Chondrocyte (in vitro differentiated cells): ENCODE data around the gene TULP3. TPM values are rescaled to one million over a fixed set of nuclear protein-coding genes. Genes with fewer than 3 reads are reported as not detected.

ENCODE experiments used
- DNase-seq: peaks from one replicate; pipeline ENCODE4 v3.0.0; 2021; ENCODE audit warnings: mixed read lengths, low spot score
- H3K27ac Mint-ChIP-seq: one replicate; pipeline ENCODE4 v1.8.0; 2021; ENCODE audit warnings: mild to moderate bottlenecking, moderate library complexity, mixed read lengths; ENCODE audit not compliant: unreplicated experiment
- H3K27me3 Mint-ChIP-seq: 2 replicates; pipeline ENCODE4 v1.8.0; 2021; ENCODE audit warnings: low read depth, mixed read lengths
- H3K36me3 Mint-ChIP-seq: 2 replicates; pipeline ENCODE4 v1.8.0; 2021; ENCODE audit warnings: low read depth, mixed read lengths
- H3K4me1 Mint-ChIP-seq: 2 replicates; pipeline ENCODE4 v1.8.0; 2021; ENCODE audit warnings: low read depth, mild to moderate bottlenecking, mixed read lengths
- H3K4me3 Mint-ChIP-seq: one replicate; pipeline ENCODE4 v1.8.0; 2021; ENCODE audit warnings: mild to moderate bottlenecking, moderate library complexity, mixed read lengths; ENCODE audit not compliant: unreplicated experiment
- H3K9me3 Mint-ChIP-seq: 2 replicates; pipeline ENCODE4 v1.8.0; 2021; ENCODE audit warnings: low read depth, mixed read lengths
- CTCF ChIP-seq: fragments of 200-600 bp; sonication (generic); IDR thresholded peaks from 2 replicates; pipeline ENCODE4 v1.5.0; 2021; ENCODE audit warnings: antibody characterized with exemption, mild to moderate bottlenecking, moderate library complexity
- total RNA-seq: library from RNA; stranded (reverse); gene quantifications from 3 replicates; pipeline ENCODE4 v1.2.1, GENCODE V29; 2021

Gene TULP3
- total RNA-seq, 1 donor from 2014 or later, result 30.6 TPM

DNA sequence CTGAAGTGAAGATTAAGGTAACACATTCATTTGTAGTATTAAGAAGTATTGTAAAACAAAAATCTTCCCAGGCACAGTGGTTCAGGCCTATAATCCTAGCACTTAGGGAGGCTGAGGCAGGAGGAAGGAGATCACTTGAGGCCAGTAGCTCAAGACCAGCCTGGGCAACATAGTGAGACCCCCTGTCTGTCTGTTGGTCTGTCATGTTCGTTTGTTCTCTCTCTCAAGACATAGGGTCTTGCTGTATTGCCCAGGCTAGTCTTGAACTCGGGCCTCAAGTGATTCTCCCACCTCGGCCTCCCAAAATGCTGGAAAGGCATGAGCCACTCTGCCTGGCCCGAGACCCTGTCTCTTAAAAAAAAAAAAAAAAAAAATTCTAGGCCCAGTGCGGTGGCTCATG is 6.7 kb downstream of the TULP3 start:
- no peaks in the 10 kb centered on the region for H3K27me3 Mint-ChIP-seq
- H3K9me3 Mint-ChIP-seq, result no peaks in the 10 kb centered on the region
- no peak overlapping the region for H3K4me3 Mint-ChIP-seq
- no peaks in the 10 kb centered on the region for H3K36me3 Mint-ChIP-seq
- no peak overlapping the region for H3K27ac Mint-ChIP-seq
- no peak for DNase-seq
- peaks cover 38% of the 10 kb centered on the region for H3K4me1 Mint-ChIP-seq
- TF ChIP-seq CTCF, result no peak

- no peak for DNase-seq
These were observed 10.0 kb downstream of the TULP3 start for GRCh38 chr12:2900642-2901041.

DNA sequence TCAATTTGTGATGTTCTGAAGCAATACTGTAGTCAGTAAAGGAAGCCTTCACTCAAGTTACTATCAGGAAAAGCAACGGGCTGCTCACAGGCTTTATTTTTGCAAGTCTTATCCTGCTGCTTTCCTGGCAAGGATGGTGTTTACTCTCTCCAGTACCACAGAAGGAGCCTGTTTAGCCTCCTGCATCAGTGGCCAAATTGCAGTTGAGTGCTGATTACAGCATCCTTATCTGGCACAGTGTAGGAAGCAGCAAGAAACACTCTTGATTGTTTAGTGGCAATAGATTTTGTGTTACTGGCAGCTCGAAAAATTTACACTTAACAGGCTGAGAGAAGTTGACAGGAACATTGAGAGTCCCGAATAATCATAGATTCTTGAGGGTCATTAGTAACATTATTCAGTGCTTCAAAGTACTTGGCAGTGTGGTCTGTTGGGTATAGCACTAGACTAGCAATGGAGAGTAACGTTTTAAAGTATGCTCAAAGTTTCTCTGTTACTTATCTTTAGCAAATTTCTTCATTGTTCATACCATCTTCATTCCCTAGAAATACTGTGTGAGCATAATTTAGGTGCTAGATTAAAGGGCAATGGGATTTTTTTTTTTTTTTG is 11.7 kb downstream of the TULP3 start:
- Mint-ChIP-seq H3K9me3 (no peaks in the 10 kb centered on the region), H3K4me3 (no peak overlapping the region), H3K4me1 (peaks cover 10% of the 10 kb centered on the region), H3K36me3 (no peaks in the 10 kb centered on the region), H3K27ac (no peak overlapping the region), H3K27me3 (no peaks in the 10 kb centered on the region)
- no peak for TF ChIP-seq CTCF
- no peak for DNase-seq

More at GRCh38 chr12:2900642-2901041, 10.0 kb downstream of the TULP3 start:
- Mint-ChIP-seq H3K9me3 (no peaks in the 10 kb centered on the region), H3K27ac (no peak overlapping the region), H3K4me1 (peaks cover 17% of the 10 kb centered on the region), H3K27me3 (no peaks in the 10 kb centered on the region), H3K4me3 (no peak overlapping the region), H3K36me3 (no peaks in the 10 kb centered on the region)
- TF ChIP-seq CTCF, result no peak

- TF ChIP-seq CTCF, result no peak
- H3K27ac Mint-ChIP-seq, result no peak overlapping the region
These were observed 13.6 kb downstream of the TULP3 start for GRCh38 chr12:2904260-2904659.

DNA sequence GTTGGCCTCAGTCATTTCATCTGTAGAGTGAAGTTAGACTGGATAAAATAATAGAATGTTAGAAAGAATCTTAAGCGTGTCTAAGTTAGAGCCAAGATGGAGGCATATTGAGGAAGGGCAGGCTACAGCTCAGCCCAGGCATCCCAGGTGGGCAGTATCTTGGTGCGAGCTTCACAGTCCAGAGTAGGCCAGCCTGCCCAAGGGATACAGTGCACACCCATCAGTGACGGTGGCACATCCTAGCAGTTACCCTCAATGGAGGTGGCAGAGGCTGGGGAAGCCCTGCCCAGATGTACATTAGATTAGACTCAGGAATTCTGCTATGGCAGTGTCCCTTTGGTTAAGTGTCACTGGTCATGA is 21.5 kb downstream of the TULP3 start:
- Mint-ChIP-seq H3K9me3 (no peaks in the 10 kb centered on the region), H3K36me3 (peaks cover 22% of the 10 kb centered on the region), H3K4me1 (peaks cover 6% of the 10 kb centered on the region), H3K27me3 (no peaks in the 10 kb centered on the region), H3K4me3 (no peak overlapping the region), H3K27ac (no peak overlapping the region)
- TF ChIP-seq CTCF, result no peak
- no peak for DNase-seq

More at GRCh38 chr12:2904260-2904659, 13.6 kb downstream of the TULP3 start:
- no peaks in the 10 kb centered on the region for H3K27me3 Mint-ChIP-seq
- no peaks in the 10 kb centered on the region for H3K9me3 Mint-ChIP-seq
- no peaks in the 10 kb centered on the region for H3K36me3 Mint-ChIP-seq
- no peak for DNase-seq
- peaks cover 10% of the 10 kb centered on the region for H3K4me1 Mint-ChIP-seq
- no peak overlapping the region for H3K4me3 Mint-ChIP-seq
